H1 (cell line): Measurements from ENCODE around the gene RNF113B. TPM values are rescaled to one million over a fixed set of nuclear protein-coding genes. Genes with fewer than 3 reads are reported as not detected.

Source experiments
- CTCF ChIA-PET: fragments of 300-600 bp; sonication (Branson Sonifier 250); formaldehyde crosslinking; loops from one replicate; lab custom pipeline; 2021; ENCODE audit not compliant: partially characterized antibody; lab: Charles Lee
- POLR2A ChIA-PET: fragments of 300-600 bp; sonication (Branson Sonifier 250); formaldehyde crosslinking; loops from one replicate; lab custom pipeline; 2021; ENCODE audit warnings: inconsistent platforms; ENCODE audit not compliant: partially characterized antibody; lab: Charles Lee
- DNase-seq, 2 experiments: peaks; one replicate each; pipeline versions ENCODE4 v3.0.0 to v3.0.0-alpha.2; 2010 to 2022; ENCODE audit warnings: low spot score in 2 of 2, low read depth in 1 of 2, mixed read lengths in 1 of 2
- FAIRE-seq: peaks from 2 replicates; lab custom pipeline; 2011; peaks lifted over from hg19 to GRCh38; lab: Jason Lieb, UNC
- H2AFZ ChIP-seq: 2 replicates; pipeline ENCODE4 v1.8.1; 2012; ENCODE audit warnings: low read length, inconsistent platforms
- H2AK5ac ChIP-seq: 2 replicates; pipeline ENCODE4 v1.6.1; 2013; ENCODE audit warnings: low read depth, low read length
- H2BK120ac ChIP-seq: replicated peaks from 2 replicates; pipeline ENCODE3; 2013; ENCODE audit warnings: low read depth, low read length, inconsistent platforms
- H2BK12ac ChIP-seq: 2 replicates; pipeline ENCODE4 v1.6.1; 2013; ENCODE audit warnings: low read depth, low read length
- H2BK15ac ChIP-seq: 2 replicates; pipeline ENCODE4 v1.6.1; 2013; ENCODE audit warnings: low read length
- H2BK20ac ChIP-seq: 2 replicates; pipeline ENCODE4 v1.6.1; 2013; ENCODE audit warnings: low read length
- H2BK5ac ChIP-seq: 2 replicates; pipeline ENCODE4 v1.6.1; 2013; ENCODE audit warnings: low read depth, low read length
- H3K14ac ChIP-seq: 2 replicates; pipeline ENCODE4 v1.6.1; 2013; ENCODE audit warnings: inconsistent platforms; ENCODE audit not compliant: insufficient read length
- H3K18ac ChIP-seq: 2 replicates; pipeline ENCODE4 v1.6.1; 2013; ENCODE audit warnings: low read length; ENCODE audit errors: extremely low read depth
- H3K23ac ChIP-seq: 2 replicates; pipeline ENCODE4 v1.6.1; 2013; ENCODE audit warnings: inconsistent platforms; ENCODE audit not compliant: insufficient read length
- H3K23me2 ChIP-seq: 2 replicates; pipeline ENCODE4 v1.6.1; 2013; ENCODE audit warnings: low read depth, low read length
- H3K27ac ChIP-seq: 2 replicates; pipeline ENCODE4 v1.6.1; 2011; ENCODE audit warnings: low read depth, low read length, inconsistent platforms
- H3K27me3 ChIP-seq, 4 experiments: replicated peaks in 1 of 4; 1 replicate in 1 of 4; 2 replicates in 3 of 4; pipeline versions ENCODE4 v1.6.1 to v1.8.1; 2011 to 2013; ENCODE audit warnings: low read length in 3 of 4, mild to moderate bottlenecking in 3 of 4, inconsistent platforms in 2 of 4, mixed read lengths in 2 of 4, moderate library complexity in 1 of 4; ENCODE audit not compliant: control insufficient read depth in 3 of 4, insufficient read depth in 3 of 4; ENCODE audit errors: extremely low read depth in 1 of 4
- H3K36me3 ChIP-seq, 4 experiments: 2 replicates each; pipeline versions ENCODE4 v1.6.1 to v1.8.1; 2011 to 2013; ENCODE audit warnings: mild to moderate bottlenecking in 4 of 4, low read length in 3 of 4, moderate library complexity in 2 of 4, control low read depth in 1 of 4, inconsistent platforms in 1 of 4; ENCODE audit not compliant: insufficient read depth in 4 of 4, control insufficient read depth in 2 of 4
- H3K4ac ChIP-seq: replicated peaks from 2 replicates; pipeline ENCODE3; 2013; ENCODE audit warnings: low read length, low read depth, mixed read lengths, inconsistent platforms; ENCODE audit not compliant: insufficient read length
- H3K4me1 ChIP-seq, 4 experiments: replicated peaks in 1 of 4; 1 replicate in 1 of 4; 2 replicates in 3 of 4; pipeline versions ENCODE4 v1.6.1 to v1.8.1; 2011 to 2013; ENCODE audit warnings: low read length in 3 of 4, inconsistent platforms in 2 of 4, mixed read lengths in 1 of 4; ENCODE audit not compliant: insufficient read depth in 4 of 4, control insufficient read depth in 3 of 4
- H3K4me2 ChIP-seq, 2 experiments: 2 replicates each; pipeline versions ENCODE4 v1.6.1 to v1.8.1; 2011 to 2013; ENCODE audit warnings: low read depth in 2 of 2, low read length in 2 of 2, control low read depth in 1 of 2, inconsistent platforms in 1 of 2, mild to moderate bottlenecking in 1 of 2; ENCODE audit not compliant: insufficient read depth in 1 of 2
- H3K4me3 ChIP-seq, 4 experiments: fragments of 200-600, 300-600 bp in 1 of 4; sonication (generic), shearing (Covaris generic), sonication (Bioruptor Twin) in 1 of 4; 2 replicates each; pipeline versions ENCODE4 v1.5.1 to v1.8.1; 2011 to 2016; ENCODE audit warnings: low read length in 4 of 4, low read depth in 3 of 4, control low read depth in 2 of 4, inconsistent platforms in 2 of 4, mild to moderate bottlenecking in 2 of 4, mixed read lengths in 1 of 4, moderate library complexity in 1 of 4; ENCODE audit not compliant: insufficient read depth in 2 of 4; ENCODE audit errors: extremely low read depth in 1 of 4
- H3K56ac ChIP-seq: replicated peaks from 2 replicates; pipeline ENCODE3; 2013; ENCODE audit warnings: low read depth, mild to moderate bottlenecking, mixed read lengths, low read length, inconsistent platforms; ENCODE audit not compliant: insufficient read length
- H3K79me1 ChIP-seq: 2 replicates; pipeline ENCODE4 v1.6.1; 2013; ENCODE audit warnings: low read depth, low read length, control low read depth
- H3K79me2 ChIP-seq, 2 experiments: 2 replicates each; pipeline versions ENCODE4 v1.6.1 to v1.8.1; 2012 to 2013; ENCODE audit warnings: low read length in 2 of 2, mild to moderate bottlenecking in 2 of 2, inconsistent platforms in 1 of 2; ENCODE audit not compliant: insufficient read depth in 2 of 2, control insufficient read depth in 1 of 2
- H3K9ac ChIP-seq, 4 experiments: replicated peaks in 1 of 4; 1 replicate in 1 of 4; 2 replicates in 3 of 4; pipeline versions ENCODE4 v1.6.1 to v1.8.1; 2011 to 2013; ENCODE audit warnings: low read depth in 3 of 4, low read length in 3 of 4, control low read depth in 2 of 4, mild to moderate bottlenecking in 2 of 4, moderate library complexity in 2 of 4, inconsistent platforms in 1 of 4; ENCODE audit errors: extremely low read depth in 1 of 4
- H3K9me3 ChIP-seq, 2 experiments: 2 replicates each; pipeline versions ENCODE4 v1.6.1 to v1.8.1; 2012 to 2013; ENCODE audit warnings: mild to moderate bottlenecking in 2 of 2, moderate library complexity in 2 of 2, control low read depth in 1 of 2, inconsistent platforms in 1 of 2, low read depth in 1 of 2, low read length in 1 of 2, mixed read lengths in 1 of 2; ENCODE audit not compliant: insufficient read depth in 2 of 2
- H4K20me1 ChIP-seq, 2 experiments: replicated peaks in 1 of 2; 2 replicates each; pipeline versions ENCODE3 to v1.8.1; 2011 to 2013; ENCODE audit warnings: inconsistent platforms in 2 of 2, low read length in 2 of 2, mild to moderate bottlenecking in 1 of 2; ENCODE audit not compliant: insufficient read depth in 2 of 2, control insufficient read depth in 1 of 2
- H4K5ac ChIP-seq: 2 replicates; pipeline ENCODE4 v1.6.1; 2013; ENCODE audit warnings: low read length, low read depth, mixed read lengths, inconsistent platforms; ENCODE audit not compliant: insufficient read length
- H4K8ac ChIP-seq: 2 replicates; pipeline ENCODE4 v1.8.0; 2013; ENCODE audit warnings: mild to moderate bottlenecking, moderate library complexity, low read length, inconsistent platforms; ENCODE audit not compliant: insufficient read depth; ENCODE audit errors: extremely low read depth
- H4K91ac ChIP-seq: replicated peaks from 2 replicates; pipeline ENCODE3; 2013; ENCODE audit warnings: low read length, mixed read lengths, inconsistent platforms; ENCODE audit not compliant: insufficient read length
- ASH2L ChIP-seq: fragments of 200-600, 300-600 bp; sonication (generic); IDR thresholded peaks from one replicate; pipeline ENCODE4 v1.7.1; 2017; ENCODE audit warnings: low read length
- KDM1A ChIP-seq: fragments of 200-600, 300-600 bp; sonication (generic); IDR thresholded peaks from 2 replicates; pipeline ENCODE4 v1.7.1; 2016; ENCODE audit warnings: mild to moderate bottlenecking, low read length, borderline replicate concordance
- POLR2AphosphoS5 ChIP-seq: IDR thresholded peaks from 2 replicates; pipeline ENCODE4 v1.6.1; 2011; ENCODE audit warnings: low read depth, low read length
- RBBP5 ChIP-seq: IDR thresholded peaks from 2 replicates; pipeline ENCODE4 v1.7.1; 2012; ENCODE audit warnings: low read depth, mild to moderate bottlenecking, inconsistent platforms, low read length, moderate library complexity, borderline replicate concordance
- RNF2 ChIP-seq: fragments of 200-900, 300-1000 bp; sonication (generic); IDR thresholded peaks from 2 replicates; pipeline ENCODE4 v1.7.1; 2016; ENCODE audit warnings: borderline replicate concordance, low read depth, mild to moderate bottlenecking, antibody characterized with exemption, low read length; ENCODE audit not compliant: poor library complexity, severe bottlenecking; ENCODE audit errors: missing control alignments
- WGBS, 2 experiments: shearing (Covaris generic) in 1 of 2; methylation state at CpG; one replicate each; pipeline versions ENCODE4 v1.1.6 to v1.1.7; 2013 to 2015; ENCODE audit warnings: low lambda C conversion rate in 2 of 2, mixed read lengths in 2 of 2, inconsistent platforms in 1 of 2, low coverage in 1 of 2, missing lambda C conversion rate in 1 of 2; ENCODE audit not compliant: insufficient replicate concordance in 2 of 2, insufficient coverage in 1 of 2, insufficient read length in 1 of 2; ENCODE audit errors: extremely low coverage in 1 of 2, missing lambda C conversion rate in 1 of 2; 5-methylcytosine and 5-hydroxymethylcytosine counted together
- polyA plus RNA-seq, 7 experiments: library from polyadenylated mRNA; depleted of rRNA in 3 of 7; stranded (reverse) in 5 of 7; unstranded in 2 of 7; fragments of >200 nt in 5 of 7; fragments of 200-250 nt in 2 of 7; gene quantifications; 1 replicate in 5 of 7; 2 replicates in 1 of 7; 4 replicates in 1 of 7; pipeline versions ENCODE4 v1.2.1 to v1.2.3, GENCODE V29; 2011 to 2013; ENCODE audit warnings: missing spikeins in 2 of 7, mixed read lengths in 2 of 7
- total RNA-seq: library from RNA; stranded (reverse); fragmentation: NEBNext Ultra II Directional; extraction: Animal tissue kit (Norgen Biotek cat#: 25700); gene quantifications from 2 replicates; pipeline ENCODE4 v1.2.1, GENCODE V29; 2021
- TF ChIP-seq, protein P1 (sequence below): IDR thresholded peaks from 2 replicates; pipeline ENCODE4 v1.6.1; 2012; ENCODE audit warnings: inconsistent platforms

RNF113B gene
- total and polyA plus RNA-seq, 2 of the 8 experiments (the other 6 are each of a cell fraction or from before 2014, with no cell fraction given) = not detected

- H3K4ac ChIP-seq = no peak overlapping the region
- TF ChIP-seq ASH2L (no peak), POLR2AphosphoS5 (no peak), RBBP5 (no peak), RNF2 (no peak), KDM1A (no peak)
- TF ChIP-seq, protein P1, sequence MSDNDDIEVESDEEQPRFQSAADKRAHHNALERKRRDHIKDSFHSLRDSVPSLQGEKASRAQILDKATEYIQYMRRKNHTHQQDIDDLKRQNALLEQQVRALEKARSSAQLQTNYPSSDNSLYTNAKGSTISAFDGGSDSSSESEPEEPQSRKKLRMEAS = no peak
- TF ChIP-seq, all 59 proteins: peak for 0
- H3K79me1 ChIP-seq = peaks cover 10% of the 10 kb centered on the region
- H4K91ac ChIP-seq = no peak overlapping the region
- no peak overlapping the region for H3K14ac ChIP-seq
- no peak overlapping the region for H2BK120ac ChIP-seq
- no peaks in the 10 kb centered on the region for H4K20me1 ChIP-seq
- no peak overlapping the region for H2AFZ ChIP-seq
- H3K9me3 ChIP-seq = 0 out of 4 replicates have a peak, but pooled peaks cover 2 to 3% of the 10 kb centered on the region in 2 experiments
- no peak overlapping the region for H4K8ac ChIP-seq
- H3K4me3 ChIP-seq = no peak overlapping the region
- peaks cover 0 to 81% of the 10 kb centered on the region in 2 experiments; a peak in 3 of 4 replicates for H3K79me2 ChIP-seq
- H2BK20ac ChIP-seq = no peak overlapping the region
- H3K18ac ChIP-seq = no peak overlapping the region
- H2BK12ac ChIP-seq = no peak overlapping the region
- H4K5ac ChIP-seq = no peak overlapping the region
- no peak overlapping the region for H2BK15ac ChIP-seq
- no peak for DNase-seq
- H3K23me2 ChIP-seq = peaks cover 2% of the 10 kb centered on the region; the same call in 1 of the 2 replicates
- H3K27me3 ChIP-seq = no peaks in the 10 kb centered on the region
- POLR2A ChIA-PET = no interaction called here
- WGBS, 2 experiments = 100% methylated on average over 2 of the region's 2 CpGs; no CpG with 5 or more reads in 1 of the 2 experiments
- no peak overlapping the region for H3K9ac ChIP-seq
- FAIRE-seq = no peak
- peaks cover 0 to 3% (median 0%) of the 10 kb centered on the region in 4 experiments; a peak in 2 of 8 replicates for H3K36me3 ChIP-seq
- H3K56ac ChIP-seq = no peak overlapping the region
- CTCF ChIA-PET = interaction anchor here (1.3 to 1.4 kb wide), 2 partner anchors 9 to 10 kb away, joined by 4 to 5 read pairs; no protein-coding TSS in a partner anchor
- no peak overlapping the region for H3K27ac ChIP-seq
- H3K4me2 ChIP-seq = no peak overlapping the region
- no peak overlapping the region for H3K23ac ChIP-seq
- no peak overlapping the region for H2BK5ac ChIP-seq
- no peak overlapping the region for H2AK5ac ChIP-seq
- peaks cover 0 to 21% (median 8%) of the 10 kb centered on the region in 4 experiments; a peak in 6 of 7 replicates for H3K4me1 ChIP-seq
These were observed 27.5 kb upstream of the RNF113B start for GRCh38 chr13:98204546-98204945.
